Left ventricle myocardium inferior (tissue), 1 donor: Measurements from ENCODE around the gene PAX7. TPM values are rescaled to one million over a fixed set of nuclear protein-coding genes. Genes with fewer than 3 reads are reported as not detected.

ENCODE experiments used
- DNase-seq: peaks from one replicate; pipeline ENCODE4 v3.0.0-alpha.2; 2020
- H3K27ac ChIP-seq: fragments of 200-600 bp; replicated peaks from 2 replicates; pipeline ENCODE4 v1.8.0; 2021
- H3K27me3 ChIP-seq: fragments of 200-600 bp; 2 replicates; pipeline ENCODE4 v1.8.0; 2021; ENCODE audit warnings: low read depth
- H3K36me3 ChIP-seq: fragments of 200-600 bp; 2 replicates; pipeline ENCODE4 v1.8.0; 2021
- H3K4me1 ChIP-seq: fragments of 200-600 bp; 2 replicates; pipeline ENCODE4 v1.8.0; 2021
- H3K4me3 ChIP-seq: fragments of 200-600 bp; 2 replicates; pipeline ENCODE4 v1.8.0; 2021; ENCODE audit warnings: mild to moderate bottlenecking, moderate library complexity
- H3K9me3 ChIP-seq: fragments of 200-600 bp; replicated peaks from 2 replicates; pipeline ENCODE4 v1.8.0; 2021
- intact Hi-C: fragments of 100-400 bp; cut with micrococcal nuclease; formaldehyde crosslinking; loops from one replicate; pipeline ENCODE4 v1.11.0; 2022
- total RNA-seq: library from RNA; stranded (reverse); fragmentation: NEBNext Ultra II Directional; extraction: Animal tissue kit (Norgen Biotek cat#: 25700); gene quantifications from one replicate; pipeline ENCODE4 v1.2.1, GENCODE V29; 2021
- TF ChIP-seq, protein P1 (sequence below): fragments of 200-600 bp; IDR thresholded peaks from 2 replicates; pipeline ENCODE4 v1.8.0; 2021; ENCODE audit warnings: antibody characterized with exemption, mild to moderate bottlenecking, borderline replicate concordance
- donor health status: DM: no; HTN: yes; CAD: no; lungs with severe emphysema.

The PAX7 gene
- total RNA-seq, 1 donor from 2014 or later, result not detected

DNA sequence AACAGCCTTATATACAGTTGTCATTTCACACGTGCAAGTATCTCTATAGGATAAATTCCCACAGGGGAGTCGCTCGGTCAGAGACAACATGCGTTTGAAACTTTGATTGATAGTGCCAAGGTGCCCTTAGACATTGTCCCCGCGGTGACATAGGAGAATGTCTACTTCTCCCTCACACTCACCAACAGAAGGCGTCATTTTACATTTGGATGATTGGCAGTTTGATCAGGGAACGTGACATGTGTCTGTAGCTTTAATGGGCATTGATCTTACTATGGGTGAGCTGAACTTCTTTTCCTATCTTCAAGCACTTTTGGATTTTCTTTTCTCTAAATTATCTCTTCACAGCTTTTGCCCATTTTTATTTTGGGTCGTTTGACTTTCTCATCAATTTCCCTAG, 42.6 kb upstream of the PAX7 start:
- DNase-seq, result no peak
- no peaks in the 10 kb centered on the region for H3K4me1 ChIP-seq
- peaks cover 63% of the 10 kb centered on the region for H3K27me3 ChIP-seq
- intact Hi-C loops, result no loop called here
- H3K27ac ChIP-seq, result no peak overlapping the region
- no peaks in the 10 kb centered on the region for H3K36me3 ChIP-seq
- H3K9me3 ChIP-seq, result no peaks in the 10 kb centered on the region
- TF ChIP-seq, protein P1, sequence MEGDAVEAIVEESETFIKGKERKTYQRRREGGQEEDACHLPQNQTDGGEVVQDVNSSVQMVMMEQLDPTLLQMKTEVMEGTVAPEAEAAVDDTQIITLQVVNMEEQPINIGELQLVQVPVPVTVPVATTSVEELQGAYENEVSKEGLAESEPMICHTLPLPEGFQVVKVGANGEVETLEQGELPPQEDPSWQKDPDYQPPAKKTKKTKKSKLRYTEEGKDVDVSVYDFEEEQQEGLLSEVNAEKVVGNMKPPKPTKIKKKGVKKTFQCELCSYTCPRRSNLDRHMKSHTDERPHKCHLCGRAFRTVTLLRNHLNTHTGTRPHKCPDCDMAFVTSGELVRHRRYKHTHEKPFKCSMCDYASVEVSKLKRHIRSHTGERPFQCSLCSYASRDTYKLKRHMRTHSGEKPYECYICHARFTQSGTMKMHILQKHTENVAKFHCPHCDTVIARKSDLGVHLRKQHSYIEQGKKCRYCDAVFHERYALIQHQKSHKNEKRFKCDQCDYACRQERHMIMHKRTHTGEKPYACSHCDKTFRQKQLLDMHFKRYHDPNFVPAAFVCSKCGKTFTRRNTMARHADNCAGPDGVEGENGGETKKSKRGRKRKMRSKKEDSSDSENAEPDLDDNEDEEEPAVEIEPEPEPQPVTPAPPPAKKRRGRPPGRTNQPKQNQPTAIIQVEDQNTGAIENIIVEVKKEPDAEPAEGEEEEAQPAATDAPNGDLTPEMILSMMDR, result no peak
- H3K4me3 ChIP-seq, result no peak overlapping the region

DNA sequence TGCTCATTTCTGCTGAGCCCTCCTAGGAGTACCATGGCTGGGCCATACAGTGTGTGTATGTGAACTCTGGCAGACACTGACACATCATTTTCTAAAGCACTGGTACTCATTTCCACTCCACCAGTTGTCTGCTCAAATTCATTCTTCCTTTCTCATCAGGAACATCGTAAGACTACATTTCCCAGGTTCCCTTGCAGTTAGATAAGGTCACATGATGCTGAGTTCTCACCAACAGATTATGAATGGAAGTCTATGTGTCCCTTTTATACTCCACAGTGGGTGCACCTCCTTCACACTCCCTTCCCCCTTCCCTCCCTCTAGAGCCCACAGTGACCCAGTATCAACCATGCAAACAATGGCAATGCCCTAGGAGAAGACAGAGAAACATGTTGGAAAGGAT, 38.3 kb upstream of the PAX7 start:
- DNase-seq, result no peak
- Histone ChIP-seq H3K27me3 (peaks cover 86% of the 10 kb centered on the region), H3K4me1 (no peaks in the 10 kb centered on the region), H3K36me3 (no peaks in the 10 kb centered on the region), H3K4me3 (no peak overlapping the region), H3K9me3 (no peaks in the 10 kb centered on the region), H3K27ac (no peak overlapping the region)
- intact Hi-C loops, result no loop called here
- TF ChIP-seq, protein P1, result no peak

DNA sequence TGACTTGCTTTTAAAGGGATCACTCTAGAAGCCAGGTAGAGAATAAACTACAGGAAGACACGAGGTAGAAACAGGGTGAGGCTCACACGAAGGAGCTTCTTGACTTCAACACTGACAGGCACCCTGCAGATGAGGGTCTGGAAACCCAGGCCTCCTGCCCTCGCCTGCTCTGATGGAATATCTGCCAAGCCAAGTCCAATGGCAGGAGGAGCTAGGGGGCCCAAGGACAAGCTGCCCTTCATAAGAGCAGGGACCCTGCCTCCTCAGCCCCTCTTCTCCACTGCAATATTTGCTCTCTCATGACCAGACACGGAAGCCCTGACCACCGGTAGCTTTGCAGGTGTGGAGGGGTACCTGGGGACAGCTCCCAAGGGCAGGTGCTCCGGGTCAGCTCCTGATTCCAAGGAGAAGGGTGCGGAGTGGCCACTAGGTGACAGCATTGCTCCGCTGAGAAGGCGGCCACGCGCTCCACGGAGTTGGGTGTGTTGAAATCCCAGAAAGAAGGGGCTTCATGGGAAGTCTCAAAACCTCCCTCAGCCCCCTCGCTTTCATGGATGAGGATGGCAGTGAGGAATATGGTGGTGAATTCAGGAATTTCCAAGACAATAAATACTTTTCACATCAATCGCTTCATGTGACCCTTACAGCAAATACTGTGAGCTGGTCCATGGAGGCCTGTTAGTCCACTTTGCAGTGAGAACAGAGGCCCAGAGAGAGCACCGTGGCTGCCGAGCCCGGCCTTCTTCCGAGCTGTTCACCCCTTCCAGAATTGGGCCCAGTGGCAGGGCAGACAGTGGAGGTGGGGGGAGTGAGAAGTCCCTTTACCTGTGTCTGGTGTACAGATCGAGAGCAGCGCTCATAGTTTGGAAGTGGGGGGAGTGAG, 33.2 kb upstream of the PAX7 start:
- Histone ChIP-seq H3K9me3 (no peaks in the 10 kb centered on the region), H3K4me1 (no peaks in the 10 kb centered on the region), H3K27ac (no peak overlapping the region), H3K4me3 (no peak overlapping the region), H3K27me3 (peaks cover 92% of the 10 kb centered on the region), H3K36me3 (no peaks in the 10 kb centered on the region)
- peak; percentile 46 for DNase-seq
- intact Hi-C loops, result loop anchor here (5.0 kb wide), 1 partner anchor 225 kb away; no protein-coding TSS in a partner anchor
- TF ChIP-seq, protein P1, result peak; percentile 96

DNA sequence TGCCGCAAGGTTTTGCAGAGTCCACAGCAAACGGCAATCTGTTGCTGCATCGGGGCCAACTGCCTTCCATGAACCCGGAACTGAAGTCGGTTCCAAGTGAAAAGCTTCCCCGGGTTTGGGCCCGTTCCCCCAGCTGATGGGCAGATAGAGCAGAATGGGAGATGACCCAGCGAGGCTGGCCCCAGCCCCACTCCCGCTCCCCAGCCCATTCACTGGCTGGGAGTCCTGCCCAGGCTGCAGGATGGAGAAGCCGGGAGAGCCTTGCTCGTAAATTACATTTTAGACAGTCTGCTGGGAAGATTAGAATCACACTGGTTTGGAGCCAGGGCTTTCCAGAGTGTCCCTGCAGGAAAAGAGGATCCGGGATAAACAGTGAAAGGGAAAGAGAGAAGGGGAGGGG, 31.6 kb upstream of the PAX7 start:
- H3K36me3 ChIP-seq, result no peaks in the 10 kb centered on the region
- no peak overlapping the region for H3K4me3 ChIP-seq
- no peaks in the 10 kb centered on the region for H3K4me1 ChIP-seq
- no peak overlapping the region for H3K27ac ChIP-seq
- H3K27me3 ChIP-seq, result peaks cover 97% of the 10 kb centered on the region
- TF ChIP-seq, protein P1, result no peak
- no peak for DNase-seq
- intact Hi-C loops, result loop anchor here (5.0 kb wide), 1 partner anchor 223 kb away; no protein-coding TSS in a partner anchor
- no peaks in the 10 kb centered on the region for H3K9me3 ChIP-seq

DNA sequence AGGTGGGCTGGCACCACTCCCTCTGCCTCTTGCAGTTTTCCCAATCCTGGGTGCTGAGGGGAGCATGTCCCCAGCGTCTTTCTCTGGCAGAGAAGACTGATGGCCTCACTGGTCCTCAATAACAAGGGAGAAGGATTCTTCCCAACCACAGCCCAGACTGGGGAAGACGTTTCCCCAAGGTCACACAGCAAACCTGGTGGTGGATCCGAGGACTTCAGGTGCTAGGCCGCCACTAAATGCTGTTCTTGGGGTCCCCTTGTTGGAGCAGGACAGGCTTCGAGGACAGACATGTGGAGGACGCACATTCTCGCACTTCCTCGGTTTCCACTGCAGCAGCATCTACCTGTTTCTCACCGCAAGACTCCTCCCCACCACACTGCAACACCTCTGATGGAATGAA, 30.9 kb upstream of the PAX7 start:
- TF ChIP-seq, protein P1, result no peak
- no peaks in the 10 kb centered on the region for H3K4me1 ChIP-seq
- no peak overlapping the region for H3K4me3 ChIP-seq
- DNase-seq, result no peak
- no peaks in the 10 kb centered on the region for H3K9me3 ChIP-seq
- H3K36me3 ChIP-seq, result no peaks in the 10 kb centered on the region
- no peak overlapping the region for H3K27ac ChIP-seq
- intact Hi-C loops, result loop anchor here (5.0 kb wide), 1 partner anchor 223 kb away; no protein-coding TSS in a partner anchor
- peaks cover 95% of the 10 kb centered on the region for H3K27me3 ChIP-seq
